Measurements from ENCODE around the gene COMT. TPM values are rescaled to one million over a fixed set of nuclear protein-coding genes. Genes with fewer than 3 reads are reported as not detected.

The COMT gene
- 100 to 1,000 TPM; 105 to 235 (median 208) TPM for total RNA-seq

- TF ChIP-seq EP300 (IDR thresholded peaks at IDR 0.05) (no peak), POLR2A (IDR thresholded peaks at IDR 0.05) (peak; percentile 63 to 78), CTCF (IDR thresholded peaks at IDR 0.05) (peak in 1 of 4 experiments; percentile 30), POLR2AphosphoS5 (IDR thresholded peaks at IDR 0.05) (peak; percentile 75)
- peak within 1 kb of the TSS; percentile 92 to 98 (median 96) for H3K27ac ChIP-seq
- peaks cover 4 to 74% (median 21%) of the 10 kb centered on the region in 3 donors for H3K4me1 ChIP-seq
- no peaks in the 10 kb centered on the region for H3K9me3 ChIP-seq
- WGBS, 2 donors (ENCODE audit: low coverage in 1 of 2) = 0% methylated on average over 2 to 3 of the region's 63 CpGs
- peaks cover 0 to 6% of the 10 kb centered on the region in 2 donors for H3K36me3 ChIP-seq
- H3K4me3 ChIP-seq = peak within 1 kb of the TSS; percentile 72 to 93
- no peaks in the 10 kb centered on the region for H3K27me3 ChIP-seq
- ATAC-seq = peak; percentile 89
Observed at GRCh38 chr22:19941365-19942082, at the start of gene COMT, which contains the start of gene TXNRD2. COMT (plus strand) TSS chr22:19941772; CDS start chr22:19962527, 20,755 bp downstream. TXNRD2 (minus strand) TSS chr22:19941818; CDS start chr22:19941803, 15 bp downstream.

- WGBS, 2 donors (ENCODE audit: low coverage in 1 of 2) = 25% methylated on average over 10 of the region's 24 CpGs; no CpG with 5 or more reads in 1 of the 2 donors
- H3K27me3 ChIP-seq = no peaks in the 10 kb centered on the region
- H3K9me3 ChIP-seq = no peaks in the 10 kb centered on the region
- peak overlapping the region in 1 of 2 donors; percentile 10 for H3K4me3 ChIP-seq
- ATAC-seq = no peak
- H3K27ac ChIP-seq = peak overlapping the region in 2 of 4 donors; percentile 6 to 42
- no peak for TF ChIP-seq POLR2AphosphoS5 (IDR thresholded peaks at IDR 0.05)
- TF ChIP-seq CTCF (IDR thresholded peaks at IDR 0.05) = no peak
- no peak for TF ChIP-seq POLR2A (IDR thresholded peaks at IDR 0.05)
- no peak for TF ChIP-seq EP300 (IDR thresholded peaks at IDR 0.05)
- peaks cover 0 to 21% (median 5%) of the 10 kb centered on the region in 3 donors for H3K4me1 ChIP-seq
- peaks cover 0 to 93% of the 10 kb centered on the region in 2 donors for H3K36me3 ChIP-seq
Observed at GRCh38 chr22:19892257-19892879, 49.2 kb upstream of the COMT start.

- no peak for TF ChIP-seq POLR2A (IDR thresholded peaks at IDR 0.05)
- no peak for TF ChIP-seq CTCF (IDR thresholded peaks at IDR 0.05)
- TF ChIP-seq EP300 (IDR thresholded peaks at IDR 0.05) = no peak
- TF ChIP-seq POLR2AphosphoS5 (IDR thresholded peaks at IDR 0.05) = no peak
- ATAC-seq = no peak
- H3K4me1 ChIP-seq = peaks cover 0 to 21% (median 5%) of the 10 kb centered on the region in 3 donors
- no peaks in the 10 kb centered on the region for H3K27me3 ChIP-seq
- H3K9me3 ChIP-seq = no peaks in the 10 kb centered on the region
- H3K4me3 ChIP-seq = no peak overlapping the region
- H3K36me3 ChIP-seq = peaks cover 0 to 93% of the 10 kb centered on the region in 2 donors
- peak overlapping the region in 1 of 4 donors; percentile 18 for H3K27ac ChIP-seq
- 20 to 83% methylated on average over 1 to 10 of the region's 13 CpGs for WGBS, 2 donors (ENCODE audit: low coverage in 1 of 2)
Observed at GRCh38 chr22:19892925-19893324, 48.6 kb upstream of the COMT start.

GRCh38 chr22:19893363-19893762 lies 48.2 kb upstream of the COMT start:
- H3K4me3 ChIP-seq = no peak overlapping the region
- no peaks in the 10 kb centered on the region for H3K9me3 ChIP-seq
- TF ChIP-seq CTCF (IDR thresholded peaks at IDR 0.05) = no peak
- TF ChIP-seq POLR2AphosphoS5 (IDR thresholded peaks at IDR 0.05) = no peak
- TF ChIP-seq EP300 (IDR thresholded peaks at IDR 0.05) = no peak
- no peak for TF ChIP-seq POLR2A (IDR thresholded peaks at IDR 0.05)
- no peaks in the 10 kb centered on the region for H3K27me3 ChIP-seq
- peaks cover 0 to 21% (median 5%) of the 10 kb centered on the region in 3 donors for H3K4me1 ChIP-seq
- no CpG with 5 or more reads among the region's 15 CpGs for WGBS, 2 donors (ENCODE audit: low coverage in 1 of 2)
- H3K27ac ChIP-seq = peak overlapping the region in 1 of 4 donors; percentile 18
- ATAC-seq = no peak
- peaks cover 0 to 93% of the 10 kb centered on the region in 2 donors for H3K36me3 ChIP-seq
